GM18499 (cell line): ENCODE results near the gene TIMM13.

Experiments
- ATAC-seq: cut with Tn5 transposase; IDR thresholded peaks from one replicate; pipeline ENCODE4 v1.9.1; 2021; ENCODE audit warnings: moderate number of reproducible peaks; ENCODE audit not compliant: insufficient read depth, unreplicated experiment

The TIMM13 gene

GRCh38 chr19:2455851-2456570 lies 28.6 kb upstream of the TIMM13 start:
- ATAC-seq, result no peak

GRCh38 chr19:2454962-2455850 lies 27.8 kb upstream of the TIMM13 start:
- ATAC-seq, result no peak

GRCh38 chr19:2454199-2454961 lies 27.0 kb upstream of the TIMM13 start:
- ATAC-seq, result no peak

- ATAC-seq, result no peak
These were observed 26.1 kb upstream of the TIMM13 start for GRCh38 chr19:2453431-2454025.

- no peak for ATAC-seq
These were observed 24.4 kb upstream of the TIMM13 start for GRCh38 chr19:2451741-2452140.

- no peak for ATAC-seq
These were observed 23.8 kb upstream of the TIMM13 start for GRCh38 chr19:2451138-2451537.

- no peak for ATAC-seq
These were observed 21.6 kb upstream of the TIMM13 start for GRCh38 chr19:2449019-2449418.

- no peak for ATAC-seq
These were observed 19.0 kb upstream of the TIMM13 start for GRCh38 chr19:2446381-2446780.

GRCh38 chr19:2444251-2445002 lies 17.0 kb upstream of the TIMM13 start:
- ATAC-seq, result no peak

GRCh38 chr19:2443785-2444182 lies 16.4 kb upstream of the TIMM13 start:
- no peak for ATAC-seq

- ATAC-seq, result no peak
These were observed 15.9 kb upstream of the TIMM13 start for GRCh38 chr19:2443116-2443784.

- no peak for ATAC-seq
These were observed 13.8 kb upstream of the TIMM13 start for GRCh38 chr19:2441096-2441752.

GRCh38 chr19:2440515-2440914 lies 13.1 kb upstream of the TIMM13 start:
- no peak for ATAC-seq

GRCh38 chr19:2438178-2438577 lies 10.8 kb upstream of the TIMM13 start:
- no peak for ATAC-seq

GRCh38 chr19:2436926-2437325 lies 9.5 kb upstream of the TIMM13 start:
- ATAC-seq, result no peak

GRCh38 chr19:2436384-2436783 lies 9.0 kb upstream of the TIMM13 start:
- no peak for ATAC-seq

GRCh38 chr19:2434721-2435265 lies 7.4 kb upstream of the TIMM13 start:
- no peak for ATAC-seq

- no peak for ATAC-seq
These were observed 6.9 kb upstream of the TIMM13 start for GRCh38 chr19:2434267-2434666.
